Vagina (tissue), 2 donors: ENCODE data around the gene NBEAL1. TPM values are rescaled to one million over a fixed set of nuclear protein-coding genes. Genes with fewer than 3 reads are reported as not detected.

ENCODE experiments used
- DNase-seq, 2 donors: peaks; one replicate each; pipeline ENCODE4 v3.0.0-alpha.2; 2017; ENCODE audit errors: extremely low spot score in 2 of 2
- H3K27ac ChIP-seq: fragments of 200-600 bp; sonication (generic); one replicate; pipeline ENCODE4 v1.5.1; 2019
- H3K27me3 ChIP-seq: fragments of 200-600 bp; sonication (generic); one replicate; pipeline ENCODE4 v1.5.1; 2019
- H3K36me3 ChIP-seq, 2 donors: fragments of 200-600 bp; sonication (generic); one replicate each; pipeline ENCODE4 v1.5.1; 2017 to 2019
- H3K4me1 ChIP-seq: fragments of 200-600 bp; sonication (generic); one replicate; pipeline ENCODE4 v1.5.1; 2019
- H3K4me3 ChIP-seq, 2 donors: fragments of 200-600 bp; sonication (generic); 1 replicate in 1 of 2; 2 replicates in 1 of 2; pipeline ENCODE4 v1.5.1; 2016 to 2019
- H3K9me3 ChIP-seq: fragments of 200-600 bp; sonication (generic); one replicate; pipeline ENCODE4 v1.5.1; 2019
- POLR2A ChIP-seq, 2 donors: fragments of 450-650 bp; IDR thresholded peaks; one replicate each; pipeline ENCODE4 v1.6.1; 2017; ENCODE audit warnings: antibody characterized with exemption in 2 of 2, mild to moderate bottlenecking in 2 of 2, moderate library complexity in 2 of 2
- POLR2AphosphoS5 ChIP-seq, 2 donors: sonication (generic); formaldehyde crosslinking; IDR thresholded peaks; one replicate each; pipeline ENCODE4 v1.9.0; 2017; ENCODE audit warnings: antibody characterized with exemption in 2 of 2, mild to moderate bottlenecking in 2 of 2, low read depth in 1 of 2; ENCODE audit not compliant: insufficient read depth in 1 of 2
- intact Hi-C: fragments of 100-400 bp; cut with DNase I; formaldehyde crosslinking; loops from one replicate; pipeline ENCODE4 v1.15.1; 2023
- total RNA-seq: library from RNA; depleted of rRNA; stranded (reverse); fragments of >200 nt; gene quantifications from one replicate; pipeline ENCODE4 v1.2.3, GENCODE V29; 2016
- TF ChIP-seq, protein P1 (sequence below), 3 experiments: fragments of 450-650 bp in 2 of 3; fragments of 200-600 bp in 1 of 3; sonication (generic) in 1 of 3; IDR thresholded peaks; one replicate each; pipeline ENCODE4 v1.5.1; 2017 to 2019; ENCODE audit warnings: antibody characterized with exemption in 3 of 3, mild to moderate bottlenecking in 2 of 3, moderate library complexity in 2 of 3

The NBEAL1 gene
- total RNA-seq, 1 donor from 2014 or later, result 26.3 TPM

DNA sequence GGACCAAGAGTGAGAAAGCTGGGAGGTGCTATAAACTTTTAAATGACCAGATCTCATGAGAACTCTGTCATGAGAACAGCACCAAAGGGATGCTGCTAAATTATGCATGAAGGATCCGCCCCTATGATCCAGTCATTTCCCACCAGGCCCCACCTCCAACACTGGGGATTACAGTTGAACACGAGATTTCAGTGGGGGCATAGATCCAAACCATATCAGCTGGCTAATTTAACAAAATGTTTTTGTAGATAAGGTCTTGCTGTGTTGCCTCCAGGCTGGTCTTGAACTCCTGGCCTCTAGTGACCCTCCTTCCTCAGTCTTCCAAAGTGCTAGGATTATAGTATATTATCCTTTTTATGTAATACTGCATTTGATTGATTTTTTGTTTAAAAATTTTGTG is 56.0 kb downstream of the NBEAL1 start:
- TF ChIP-seq POLR2A (IDR thresholded peaks at IDR 0.05) (no peak), POLR2AphosphoS5 (IDR thresholded peaks at IDR 0.05; ENCODE audit: insufficient read depth in 1 of 2, low read depth in 1 of 2) (no peak)
- TF ChIP-seq, protein P1, sequence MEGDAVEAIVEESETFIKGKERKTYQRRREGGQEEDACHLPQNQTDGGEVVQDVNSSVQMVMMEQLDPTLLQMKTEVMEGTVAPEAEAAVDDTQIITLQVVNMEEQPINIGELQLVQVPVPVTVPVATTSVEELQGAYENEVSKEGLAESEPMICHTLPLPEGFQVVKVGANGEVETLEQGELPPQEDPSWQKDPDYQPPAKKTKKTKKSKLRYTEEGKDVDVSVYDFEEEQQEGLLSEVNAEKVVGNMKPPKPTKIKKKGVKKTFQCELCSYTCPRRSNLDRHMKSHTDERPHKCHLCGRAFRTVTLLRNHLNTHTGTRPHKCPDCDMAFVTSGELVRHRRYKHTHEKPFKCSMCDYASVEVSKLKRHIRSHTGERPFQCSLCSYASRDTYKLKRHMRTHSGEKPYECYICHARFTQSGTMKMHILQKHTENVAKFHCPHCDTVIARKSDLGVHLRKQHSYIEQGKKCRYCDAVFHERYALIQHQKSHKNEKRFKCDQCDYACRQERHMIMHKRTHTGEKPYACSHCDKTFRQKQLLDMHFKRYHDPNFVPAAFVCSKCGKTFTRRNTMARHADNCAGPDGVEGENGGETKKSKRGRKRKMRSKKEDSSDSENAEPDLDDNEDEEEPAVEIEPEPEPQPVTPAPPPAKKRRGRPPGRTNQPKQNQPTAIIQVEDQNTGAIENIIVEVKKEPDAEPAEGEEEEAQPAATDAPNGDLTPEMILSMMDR (IDR thresholded peaks at IDR 0.05), result no peak
- Histone ChIP-seq H3K9me3 (no peaks in the 10 kb centered on the region), H3K36me3 (peaks cover 0 to 33% of the 10 kb centered on the region in 2 donors), H3K27ac (no peak overlapping the region), H3K27me3 (no peaks in the 10 kb centered on the region), H3K4me1 (no peaks in the 10 kb centered on the region), H3K4me3 (no peak overlapping the region)
- no peak for DNase-seq
- intact Hi-C loops, result no loop called here

- H3K4me3 ChIP-seq, result no peak overlapping the region
- no peak overlapping the region for H3K27ac ChIP-seq
- no peaks in the 10 kb centered on the region for H3K9me3 ChIP-seq
- H3K4me1 ChIP-seq, result no peaks in the 10 kb centered on the region
- intact Hi-C loops, result no loop called here
- no peak for DNase-seq
- H3K27me3 ChIP-seq, result no peaks in the 10 kb centered on the region
- H3K36me3 ChIP-seq, result peaks cover 0 to 31% of the 10 kb centered on the region in 2 donors
- TF ChIP-seq, protein P1 (IDR thresholded peaks at IDR 0.05), result no peak
- TF ChIP-seq POLR2A (IDR thresholded peaks at IDR 0.05), result no peak
- TF ChIP-seq POLR2AphosphoS5 (IDR thresholded peaks at IDR 0.05; ENCODE audit: insufficient read depth in 1 of 2, low read depth in 1 of 2), result no peak
Measured at GRCh38 chr2:203071148-203071547, 56.5 kb downstream of the NBEAL1 start.

GRCh38 chr2:203072371-203072770 is 57.7 kb downstream of the NBEAL1 start:
- Histone ChIP-seq H3K27me3 (no peaks in the 10 kb centered on the region), H3K27ac (no peak overlapping the region), H3K36me3 (peaks cover 0 to 31% of the 10 kb centered on the region in 2 donors), H3K4me1 (no peaks in the 10 kb centered on the region), H3K4me3 (no peak overlapping the region), H3K9me3 (no peaks in the 10 kb centered on the region)
- intact Hi-C loops, result no loop called here
- no peak for DNase-seq
- no peak for TF ChIP-seq POLR2A (IDR thresholded peaks at IDR 0.05)
- TF ChIP-seq, protein P1 (IDR thresholded peaks at IDR 0.05), result no peak
- no peak for TF ChIP-seq POLR2AphosphoS5 (IDR thresholded peaks at IDR 0.05; ENCODE audit: insufficient read depth in 1 of 2, low read depth in 1 of 2)

DNA sequence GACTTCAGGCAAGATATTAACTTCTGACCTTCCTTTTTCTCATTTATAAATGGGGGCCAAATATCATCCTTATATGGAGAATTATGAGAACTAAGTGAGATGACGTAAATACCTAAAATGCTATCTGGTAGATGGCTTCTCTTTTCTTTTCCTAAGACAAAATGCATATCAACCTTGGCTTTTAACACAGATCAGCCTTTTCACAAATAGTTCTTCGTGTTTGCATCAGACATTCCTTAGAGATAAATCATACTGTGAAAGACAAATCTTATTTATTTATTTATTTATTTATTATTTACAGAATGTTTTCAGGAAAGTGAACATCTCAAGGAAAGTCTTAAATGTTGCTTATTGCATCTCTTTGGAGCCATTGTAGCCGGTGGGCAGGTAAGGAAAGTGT is 62.8 kb downstream of the NBEAL1 start:
- Histone ChIP-seq H3K27me3 (no peaks in the 10 kb centered on the region), H3K4me3 (no peak overlapping the region), H3K4me1 (no peaks in the 10 kb centered on the region), H3K36me3 (peaks cover 0 to 4% of the 10 kb centered on the region in 2 donors), H3K9me3 (no peaks in the 10 kb centered on the region), H3K27ac (no peak overlapping the region)
- TF ChIP-seq POLR2AphosphoS5 (IDR thresholded peaks at IDR 0.05; ENCODE audit: insufficient read depth in 1 of 2, low read depth in 1 of 2), result no peak
- TF ChIP-seq, protein P1 (IDR thresholded peaks at IDR 0.05), result no peak
- no peak for TF ChIP-seq POLR2A (IDR thresholded peaks at IDR 0.05)
- intact Hi-C loops, result no loop called here
- DNase-seq, result no peak

GRCh38 chr2:203080447-203081045 is 65.9 kb downstream of the NBEAL1 start:
- Histone ChIP-seq H3K4me3 (no peak overlapping the region), H3K27ac (no peak overlapping the region), H3K36me3 (peaks cover 0 to 8% of the 10 kb centered on the region in 2 donors), H3K4me1 (no peaks in the 10 kb centered on the region), H3K27me3 (no peaks in the 10 kb centered on the region), H3K9me3 (no peaks in the 10 kb centered on the region)
- intact Hi-C loops, result loop anchor here (5.0 kb wide), 1 partner anchor 793 kb away; no protein-coding TSS in a partner anchor
- no peak for TF ChIP-seq POLR2AphosphoS5 (IDR thresholded peaks at IDR 0.05; ENCODE audit: insufficient read depth in 1 of 2, low read depth in 1 of 2)
- TF ChIP-seq, protein P1 (IDR thresholded peaks at IDR 0.05), result no peak
- no peak for TF ChIP-seq POLR2A (IDR thresholded peaks at IDR 0.05)
- DNase-seq, result no peak
